Medulla oblongata (tissue), 1 donor: ENCODE data around the gene MOV10L1.
"Not testable (repeated sequence)": the region's sequence is repeated elsewhere in the genome, so short reads cannot be mapped to it uniquely, and the experiment has no call there.

Experiments used
- DNase-seq: peaks from one replicate; pipeline ENCODE4 v3.0.0-alpha.2; 2015; ENCODE audit errors: extremely low spot score

The MOV10L1 gene

DNA sequence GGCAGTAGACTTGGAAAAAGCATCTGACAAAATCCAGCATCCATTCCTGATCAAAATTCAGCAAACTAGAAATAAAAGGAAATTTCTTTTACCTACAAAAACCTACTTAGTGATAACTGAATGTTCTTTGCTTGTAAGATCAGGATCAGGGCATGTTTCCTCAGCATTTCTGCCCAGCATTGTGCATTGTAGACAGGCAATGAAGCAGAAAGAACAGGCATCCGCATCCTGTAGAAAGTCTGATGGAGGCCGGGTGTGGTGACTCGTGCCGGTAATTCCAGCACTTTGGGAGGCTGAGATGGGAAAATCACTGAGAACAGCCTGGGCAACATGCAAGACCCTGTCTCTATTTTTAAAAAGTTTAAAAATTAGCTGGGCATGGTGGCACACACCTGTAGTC, 48.2 kb downstream of the MOV10L1 start:
- no peak for DNase-seq

DNA sequence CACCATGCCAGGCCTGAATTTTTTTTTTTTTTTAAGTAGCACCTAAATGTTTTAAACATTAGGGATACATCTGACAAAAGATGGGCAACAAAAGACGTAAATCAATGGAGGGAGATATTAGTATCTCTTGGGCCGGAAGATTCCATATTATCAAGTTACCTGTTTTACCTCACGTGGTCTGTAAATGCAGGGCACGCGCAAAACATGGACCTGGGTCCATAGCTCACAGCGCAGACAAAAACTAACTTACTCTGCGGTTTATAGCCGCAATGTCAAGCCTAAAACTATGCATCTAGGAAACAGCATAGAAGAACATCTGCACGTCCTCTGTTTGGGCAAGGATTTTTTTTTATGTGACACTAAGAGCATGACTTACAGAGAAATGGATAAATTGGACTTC, 49.2 kb downstream of the MOV10L1 start:
- no peak for DNase-seq

DNA sequence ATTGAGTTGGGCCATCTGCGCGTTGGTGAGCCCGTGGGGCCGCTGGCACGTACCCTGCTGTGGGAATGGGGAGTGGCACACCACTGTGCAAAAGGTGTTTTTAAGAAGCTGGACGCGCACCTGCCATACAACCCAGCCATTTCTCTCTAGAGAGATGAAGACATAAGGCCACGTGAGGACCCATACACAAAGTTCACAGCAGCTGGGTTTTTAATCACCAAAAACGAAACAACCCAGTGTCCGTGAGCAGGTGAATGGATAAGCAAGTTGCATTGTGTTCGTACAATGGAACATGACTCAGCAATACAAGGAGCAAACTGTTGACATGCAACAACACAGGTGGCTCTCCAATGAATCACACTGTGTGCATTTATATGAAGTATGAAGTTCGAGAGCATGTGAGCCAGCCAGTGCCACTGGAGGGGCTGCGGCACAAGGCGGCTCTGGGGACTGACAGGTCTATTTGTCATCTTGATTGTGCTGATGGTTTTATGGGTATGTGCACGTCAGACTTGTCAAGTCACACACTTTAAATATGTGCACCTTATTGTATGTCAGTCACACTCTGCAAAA, 50.1 kb downstream of the MOV10L1 start:
- no peak for DNase-seq

DNA sequence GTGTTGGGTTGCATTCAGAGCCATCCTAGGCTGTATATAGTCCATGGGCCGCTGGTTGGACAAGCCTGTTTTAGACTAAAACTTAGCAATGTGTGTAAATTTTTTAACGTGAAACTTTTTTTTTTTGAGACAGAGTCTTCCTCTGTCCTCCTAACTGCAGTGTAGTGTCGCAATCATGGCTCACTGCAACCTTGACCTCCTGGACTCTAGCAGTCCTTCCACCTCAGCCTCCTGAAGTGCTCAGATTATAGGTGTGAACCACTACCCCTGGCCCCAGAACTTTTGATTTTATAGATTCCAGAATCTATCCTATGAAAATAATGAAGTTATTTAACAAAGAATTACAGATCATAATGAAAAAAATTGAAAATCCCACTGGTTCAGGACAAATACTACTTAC, 50.8 kb downstream of the MOV10L1 start:
- DNase-seq, result no peak

DNA sequence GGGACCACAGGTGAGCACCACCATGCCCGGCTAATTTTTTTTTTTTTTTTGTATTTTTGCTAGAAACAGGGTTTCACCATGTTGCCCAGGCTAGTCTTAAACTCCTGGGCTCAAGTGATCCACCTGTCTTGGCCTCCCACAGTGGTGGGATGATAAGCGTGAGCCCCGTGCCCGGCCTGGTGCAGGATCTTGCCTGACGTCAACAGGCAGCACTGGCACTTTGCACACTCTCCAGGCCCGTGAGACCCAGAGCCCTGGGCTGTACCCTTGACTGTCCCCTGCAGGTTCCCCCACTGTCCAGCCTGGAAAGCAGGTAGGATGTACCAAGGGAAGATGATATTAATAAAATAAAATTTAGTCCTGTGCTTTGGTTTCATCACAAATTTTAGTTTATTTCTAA, 51.7 kb downstream of the MOV10L1 start:
- DNase-seq, result no peak

DNA sequence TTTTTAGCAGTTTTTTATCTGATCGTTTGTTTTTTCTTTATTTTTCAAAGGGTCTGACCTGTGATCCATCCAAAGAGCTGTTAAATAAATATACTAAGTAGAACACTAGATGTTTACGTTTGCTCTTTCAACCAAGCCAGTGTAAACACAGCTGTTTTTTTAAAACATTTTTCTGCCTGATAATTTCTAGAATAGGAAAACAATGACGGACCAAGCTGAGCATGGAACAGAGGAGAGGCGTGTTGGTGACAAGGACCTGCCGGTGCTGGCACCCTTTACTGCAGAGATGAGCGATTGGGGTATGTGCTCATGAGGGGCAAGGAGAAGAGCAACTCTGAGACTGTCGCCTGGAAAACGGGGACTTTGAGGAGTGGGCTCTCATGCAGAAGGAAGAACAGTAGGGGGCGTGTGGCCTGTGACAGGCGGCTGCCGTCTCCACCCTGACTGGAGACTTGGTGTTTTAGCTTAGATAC, 52.1 kb downstream of the MOV10L1 start:
- DNase-seq, result no peak

DNA sequence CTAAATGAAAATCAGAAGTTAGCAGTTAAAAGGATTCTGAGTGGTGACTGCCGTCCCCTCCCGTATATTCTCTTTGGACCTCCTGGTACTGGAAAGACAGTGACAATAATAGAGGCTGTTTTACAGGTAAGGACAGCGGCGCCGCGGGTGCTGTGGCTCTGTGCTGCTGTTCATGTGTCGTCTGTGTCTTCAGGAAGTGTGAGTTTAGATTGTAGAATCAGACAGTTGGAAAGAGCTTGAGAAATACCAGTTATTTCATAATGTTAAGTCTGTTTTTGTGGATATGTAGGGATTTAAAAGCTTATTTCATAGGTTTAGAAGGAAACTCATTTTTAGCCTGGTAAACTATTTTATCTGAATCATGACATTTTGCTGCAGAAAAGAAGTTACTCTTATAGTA, 53.3 kb downstream of the MOV10L1 start:
- no peak for DNase-seq

DNA sequence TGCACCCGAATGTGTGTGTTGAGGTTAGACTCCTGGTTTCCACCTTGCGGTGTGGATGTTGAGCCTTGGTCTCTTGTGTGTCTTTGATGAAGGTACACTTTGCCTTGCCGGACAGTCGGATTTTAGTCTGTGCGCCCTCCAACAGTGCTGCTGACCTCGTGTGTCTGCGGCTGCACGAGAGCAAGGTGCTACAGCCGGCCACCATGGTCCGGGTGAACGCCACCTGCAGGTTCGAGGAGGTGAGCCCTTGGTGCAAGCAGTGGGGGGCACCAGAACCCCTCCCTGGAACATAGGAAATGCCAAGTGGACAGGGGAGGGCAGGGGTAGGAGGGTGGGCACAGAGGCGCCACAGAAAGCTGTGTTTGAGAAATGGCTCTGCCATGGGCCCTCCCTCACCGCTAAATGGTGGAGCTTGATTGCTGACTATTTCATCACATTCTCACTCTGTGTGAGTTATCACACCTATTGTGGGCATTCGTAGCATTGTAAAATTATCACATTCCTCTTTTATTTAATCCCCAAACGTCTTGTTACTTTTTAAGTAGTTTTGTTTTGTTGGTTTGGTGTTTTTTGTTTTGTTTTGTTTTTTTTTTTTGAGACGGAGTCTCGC, 54.3 kb downstream of the MOV10L1 start:
- DNase-seq, result no peak

DNA sequence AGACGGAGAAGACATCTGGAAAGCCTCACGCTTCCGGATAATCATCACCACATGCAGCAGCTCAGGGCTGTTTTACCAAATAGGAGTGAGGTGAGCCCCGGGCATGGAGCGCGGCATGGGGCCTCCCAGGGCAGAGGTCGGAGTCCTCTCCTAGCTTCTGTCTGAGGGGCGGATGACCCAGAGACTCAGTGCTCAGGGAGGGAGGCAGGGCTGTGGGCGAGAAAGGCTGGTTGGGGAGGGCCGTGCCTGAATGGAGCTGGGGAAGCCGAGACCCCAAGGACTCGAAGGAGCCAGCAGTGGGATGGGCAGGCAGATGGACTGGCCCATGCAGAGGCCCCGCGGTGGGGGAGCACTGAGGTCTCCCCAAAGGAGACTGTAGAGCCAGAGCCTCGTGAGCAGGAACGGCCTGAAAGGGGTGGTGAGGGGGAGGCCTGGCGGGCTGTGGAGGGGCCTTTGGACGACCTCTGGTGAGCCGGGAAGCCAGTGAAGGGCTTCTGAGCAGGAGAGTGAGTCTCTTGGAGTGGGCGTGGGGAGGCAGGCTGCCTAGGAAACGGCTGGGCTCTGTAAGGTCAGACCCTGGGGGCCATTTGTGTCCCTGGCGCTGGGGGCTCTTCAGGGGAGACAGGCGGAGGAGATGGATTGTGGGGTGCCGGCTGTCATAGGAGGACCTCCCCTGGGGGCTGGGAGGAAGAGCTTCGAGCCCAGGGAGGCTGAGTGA, 56.1 kb downstream of the MOV10L1 start:
- no peak for DNase-seq

DNA sequence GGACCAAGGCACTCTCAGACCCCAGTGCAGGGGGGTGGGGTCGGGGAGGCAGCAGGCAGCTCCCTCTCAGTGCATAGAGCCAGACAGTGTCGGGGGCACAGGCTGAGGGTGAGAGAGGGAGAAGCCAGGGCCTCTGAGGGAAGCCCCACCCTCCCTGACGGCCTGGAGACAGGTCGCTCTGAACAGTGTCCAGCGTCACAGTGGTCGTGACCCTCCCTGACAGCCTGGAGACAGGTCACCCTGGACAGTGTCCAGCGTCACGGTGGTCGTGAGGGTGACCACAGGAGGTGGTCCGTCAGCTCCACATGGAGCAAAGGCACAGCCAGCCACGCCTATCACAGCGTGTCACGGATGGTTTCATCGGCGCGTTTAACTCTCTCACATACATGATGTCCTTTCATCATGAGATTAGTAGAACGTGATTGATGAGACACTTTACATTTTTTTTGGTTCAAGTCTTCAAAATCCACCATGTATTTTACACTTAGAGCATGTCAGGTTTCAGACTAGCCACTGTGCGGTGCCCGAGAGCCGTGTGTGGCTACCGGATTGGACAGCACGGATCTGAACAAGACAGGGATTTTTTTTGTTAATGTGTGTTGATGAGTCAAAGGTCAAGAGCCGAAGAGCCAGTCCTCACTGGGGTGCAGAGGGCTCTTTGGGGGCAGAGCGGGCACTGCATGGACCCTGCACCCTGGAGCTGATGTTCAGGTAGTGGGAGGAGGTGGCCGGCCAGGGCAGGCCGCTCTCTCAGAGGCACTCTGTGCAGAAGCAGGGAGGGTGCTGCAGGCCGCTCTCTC, 56.8 kb downstream of the MOV10L1 start:
- DNase-seq, result peak; percentile 83

DNA sequence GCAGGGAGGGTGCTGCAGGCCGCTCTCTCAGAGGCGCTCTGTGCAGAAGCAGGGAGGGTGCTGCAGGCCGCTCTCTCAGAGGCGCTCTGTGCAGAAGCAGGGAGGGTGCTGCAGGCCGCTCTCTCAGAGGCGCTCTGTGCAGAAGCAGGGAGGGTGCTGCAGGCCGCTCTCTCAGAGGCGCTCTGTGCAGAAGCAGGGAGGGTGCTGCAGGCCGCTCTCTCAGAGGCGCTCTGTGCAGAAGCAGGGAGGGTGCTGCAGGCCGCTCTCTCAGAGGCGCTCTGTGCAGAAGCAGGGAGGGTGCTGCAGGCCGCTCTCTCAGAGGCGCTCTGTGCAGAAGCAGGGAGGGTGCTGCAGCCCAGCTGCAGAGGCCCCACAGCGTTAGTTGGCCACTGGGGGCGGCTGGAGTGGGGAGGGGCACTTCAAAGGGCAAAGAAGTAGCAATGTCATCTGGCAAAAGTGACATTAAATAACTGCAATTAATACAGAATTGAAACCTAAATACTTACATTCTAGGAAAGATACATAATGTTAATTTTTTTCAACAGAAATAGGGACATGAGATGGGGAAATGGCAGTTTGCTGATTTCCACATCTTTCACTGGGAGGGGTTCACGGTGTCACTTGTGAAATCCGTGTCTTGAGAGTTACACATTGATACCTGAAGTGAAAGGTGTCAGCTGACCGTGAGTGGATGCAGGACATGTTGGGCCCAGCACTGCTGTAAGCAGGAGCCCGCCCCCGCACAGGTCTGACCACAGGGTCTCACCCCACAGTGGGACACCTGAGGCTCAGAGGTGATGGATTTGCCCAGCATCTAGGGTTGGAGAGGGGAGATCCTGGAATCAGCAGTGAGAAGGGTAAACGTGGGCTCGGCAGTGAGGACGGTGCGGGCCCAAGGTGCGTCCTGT, 57.7 kb downstream of the MOV10L1 start:
- DNase-seq, result not testable (repeated sequence)

DNA sequence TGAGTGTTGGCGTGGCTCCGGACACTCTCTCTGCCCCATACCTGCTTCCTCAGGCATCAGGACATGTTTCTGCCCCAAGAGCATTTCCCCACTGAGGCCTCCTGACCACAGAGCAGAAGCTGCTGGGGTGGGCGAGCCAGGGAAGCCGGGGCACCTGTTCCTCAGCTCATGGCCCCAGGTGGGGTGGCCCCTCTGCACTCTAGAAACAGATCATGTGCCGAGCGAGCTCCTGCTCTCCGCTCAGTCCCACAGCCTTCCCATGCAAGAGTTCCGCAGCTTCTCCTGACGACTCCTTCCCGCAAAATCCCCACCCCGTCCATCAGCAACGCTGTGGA, 58.3 kb downstream of the MOV10L1 start:
- DNase-seq, result no peak

DNA sequence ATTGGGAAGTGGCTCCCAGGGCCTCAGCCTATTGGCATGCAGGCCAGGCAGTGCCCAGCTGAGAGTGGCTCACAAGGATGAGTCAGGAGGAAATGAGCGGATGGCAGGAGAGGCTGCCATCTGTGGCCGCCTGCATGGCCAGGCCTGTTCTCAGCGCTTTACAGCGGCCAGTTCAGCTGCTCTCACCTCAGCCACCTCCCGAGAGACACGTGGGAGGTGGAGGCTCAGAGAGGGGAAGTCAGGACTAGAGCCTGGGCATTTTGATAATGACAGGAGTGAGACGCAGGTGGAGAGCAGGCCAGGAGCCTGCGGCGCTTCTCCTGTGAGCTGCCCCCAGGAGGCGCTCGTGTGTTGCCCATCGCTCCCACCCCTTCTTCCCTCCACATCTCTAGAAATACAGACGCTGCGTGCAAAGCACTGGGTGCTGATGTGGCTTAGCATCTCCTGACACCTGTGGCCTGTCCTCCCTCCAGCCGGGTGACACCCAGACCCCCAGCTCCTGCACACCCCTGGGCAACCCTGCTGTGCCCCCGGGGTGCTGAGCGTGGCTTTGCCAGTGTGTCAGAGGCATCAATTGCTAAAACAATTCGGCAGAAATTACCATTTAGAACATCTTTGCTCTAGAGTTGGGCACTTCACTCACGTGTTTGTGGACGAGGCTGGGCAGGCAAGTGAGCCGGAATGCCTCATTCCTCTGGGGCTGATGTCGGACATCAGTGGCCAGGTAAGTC, 59.4 kb downstream of the MOV10L1 start:
- peak; percentile 16 for DNase-seq

DNA sequence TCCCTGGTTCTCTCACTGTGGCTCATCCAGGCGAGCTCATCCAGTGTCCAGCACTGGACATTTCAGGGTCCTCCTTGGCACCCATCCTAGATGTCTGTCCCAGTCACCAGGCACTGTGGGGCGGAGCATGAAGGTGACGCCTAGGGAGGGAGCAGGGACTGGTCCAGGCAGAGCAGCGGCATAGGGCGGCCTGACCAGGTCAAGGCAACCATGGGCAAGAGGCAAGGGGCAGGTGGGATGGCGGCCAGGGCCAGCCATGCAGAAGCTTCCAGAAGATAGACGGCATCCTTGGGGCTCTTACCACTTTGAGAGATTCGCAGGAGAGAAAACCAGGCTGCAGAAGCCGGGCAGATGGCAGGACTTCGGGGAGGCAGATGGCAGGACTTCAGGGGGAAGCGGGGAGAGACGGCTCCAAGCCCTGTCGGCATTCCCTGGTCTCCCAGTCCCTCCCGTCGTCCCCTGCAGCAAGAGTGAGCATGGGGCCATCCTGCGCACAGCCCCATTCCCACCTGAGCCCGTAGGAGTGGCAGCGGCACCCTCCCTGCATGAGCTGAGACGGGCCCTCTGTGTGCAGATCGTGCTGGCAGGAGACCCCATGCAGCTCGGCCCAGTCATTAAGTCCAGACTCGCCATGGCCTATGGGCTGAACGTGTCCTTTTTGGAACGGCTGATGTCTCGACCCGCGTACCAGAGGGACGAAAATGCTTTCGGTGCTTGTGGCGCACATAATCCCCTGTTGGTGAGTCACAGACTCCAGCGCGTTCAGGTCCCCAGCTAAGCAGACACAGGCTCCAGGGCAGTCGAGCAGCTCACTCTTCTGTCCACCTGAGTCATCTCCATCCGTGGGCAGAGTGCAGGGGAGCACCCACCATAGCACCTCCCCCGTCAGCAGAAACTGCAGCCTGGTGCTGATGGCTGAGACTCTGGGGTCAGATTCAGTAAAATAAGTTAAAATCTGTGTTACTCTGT, 60.6 kb downstream of the MOV10L1 start:
- no peak for DNase-seq

DNA sequence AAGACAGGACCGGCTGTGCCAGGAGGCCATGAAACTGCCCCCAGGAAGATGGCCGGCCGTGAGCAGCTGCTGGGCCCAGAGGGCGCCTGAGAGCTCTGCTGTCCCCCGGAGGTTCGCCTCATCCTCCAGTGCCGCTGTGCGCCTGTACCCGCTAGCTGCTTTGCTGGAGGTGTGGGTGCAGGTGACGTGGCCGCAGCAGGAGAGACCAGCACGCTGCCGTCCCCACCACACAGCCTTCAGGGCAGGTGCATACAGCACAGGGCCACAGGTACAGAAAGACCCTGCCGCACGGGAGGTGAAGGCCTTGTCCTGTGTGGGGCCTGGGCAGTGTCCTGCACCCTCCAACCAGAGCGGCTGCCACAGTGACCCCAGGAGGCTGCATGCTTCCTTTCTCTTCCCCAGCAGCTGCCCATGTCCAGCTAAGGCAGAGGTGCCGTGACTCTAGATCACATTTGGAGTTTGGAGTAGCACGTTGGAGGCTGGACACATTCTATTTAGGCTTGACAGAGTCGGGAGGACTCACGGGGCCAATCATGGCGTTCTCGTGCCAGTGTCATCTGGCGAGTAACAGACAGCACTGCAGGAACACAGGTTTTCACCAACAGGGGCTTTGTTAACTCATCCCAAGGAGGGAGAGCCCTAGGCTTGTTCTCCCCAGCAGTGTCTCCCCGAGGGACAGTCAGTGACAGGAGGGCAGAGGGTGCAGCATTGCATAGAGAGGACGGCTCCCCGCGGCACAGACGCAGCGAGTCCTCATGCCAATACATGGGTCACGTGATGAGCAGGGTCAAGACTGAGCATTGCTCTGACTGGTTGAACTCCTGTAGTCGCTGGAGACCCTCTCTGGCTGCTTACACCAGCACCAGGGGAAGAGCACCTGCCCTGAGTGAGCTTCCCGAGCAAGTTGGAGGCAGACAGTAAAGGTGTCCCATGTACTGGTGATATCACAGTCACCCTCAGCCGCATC, 62.0 kb downstream of the MOV10L1 start:
- DNase-seq, result no peak

DNA sequence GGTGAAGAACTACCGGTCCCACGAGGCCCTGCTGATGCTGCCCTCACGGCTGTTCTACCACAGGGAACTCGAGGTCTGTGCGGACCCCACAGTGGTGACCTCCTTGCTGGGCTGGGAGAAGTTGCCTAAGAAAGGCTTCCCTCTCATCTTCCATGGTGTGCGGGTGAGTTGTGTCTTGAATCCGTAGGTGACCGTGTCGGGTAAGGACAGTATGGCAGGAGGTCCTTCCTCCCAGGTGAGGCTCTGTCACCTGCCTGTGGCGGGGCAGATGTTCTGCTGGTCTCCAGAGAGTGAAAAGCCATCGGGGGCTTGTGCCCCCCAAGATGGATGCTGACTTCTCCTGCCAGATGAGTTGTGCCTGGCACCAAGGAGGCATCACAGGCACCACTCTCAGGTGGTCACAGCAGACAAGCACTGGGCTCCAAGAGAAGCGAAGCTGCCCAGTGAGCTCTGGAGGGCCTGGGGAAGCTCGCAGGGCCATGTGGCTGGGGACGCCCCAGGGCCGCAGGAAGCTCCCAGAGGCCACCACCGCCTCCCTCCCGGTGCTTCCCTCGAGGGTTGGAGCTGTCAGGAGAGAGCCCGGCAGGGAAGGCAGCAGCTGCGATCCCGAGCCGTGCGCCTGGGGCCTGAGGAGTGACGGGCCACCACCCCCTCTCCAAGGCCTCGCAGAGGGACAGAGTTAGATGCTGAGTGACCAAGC, 63.4 kb downstream of the MOV10L1 start:
- DNase-seq, result no peak

DNA sequence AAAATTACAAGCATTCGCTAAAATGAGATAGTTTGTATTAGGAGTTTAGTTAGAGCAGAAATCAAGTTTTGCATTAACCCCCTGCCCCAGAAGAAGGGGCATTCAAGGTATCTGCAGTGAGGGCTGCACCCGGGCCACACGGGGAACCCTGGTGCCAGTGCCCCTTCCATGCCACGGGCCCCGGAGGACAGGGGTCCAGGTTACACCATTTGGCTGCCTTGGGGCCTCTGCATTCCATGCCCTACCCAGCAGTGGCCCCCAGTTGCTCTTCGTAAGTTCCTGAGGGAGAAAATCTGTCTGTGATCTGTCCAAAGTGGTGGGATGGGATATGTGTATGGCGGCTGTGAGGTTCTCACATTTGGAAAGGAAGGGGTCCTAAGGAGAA, 63.9 kb downstream of the MOV10L1 start:
- DNase-seq, result no peak
